HG03342 (cell line): Measurements from ENCODE around the gene NFXL1.
"Not testable (repeated sequence)": the region's sequence is repeated elsewhere in the genome, so short reads cannot be mapped to it uniquely, and the experiment has no call there.

Experiments
- ATAC-seq: cut with Tn5 transposase; IDR thresholded peaks from one replicate; pipeline ENCODE4 v1.9.1; 2021; ENCODE audit warnings: mild to moderate bottlenecking, moderate library complexity; ENCODE audit not compliant: unreplicated experiment

The NFXL1 gene

GRCh38 chr4:47914220-47914925, at the start of gene NFXL1:
Gene NFXL1 (minus strand): TSS chr4:47914583. CDS start chr4:47914203, 380 bp downstream.
- ATAC-seq, result peak; percentile 97

- no peak for ATAC-seq
These were observed 40.3 kb upstream of the NFXL1 start for GRCh38 chr4:47954677-47955076.

- no peak for ATAC-seq
These were observed 39.9 kb upstream of the NFXL1 start for GRCh38 chr4:47954245-47954644.

GRCh38 chr4:47945930-47946726, 31.7 kb upstream of the NFXL1 start:
- no peak for ATAC-seq

GRCh38 chr4:47942081-47942819, 27.9 kb upstream of the NFXL1 start:
- no peak for ATAC-seq

GRCh38 chr4:47939456-47939855, 25.1 kb upstream of the NFXL1 start:
- ATAC-seq, result no peak

GRCh38 chr4:47936336-47936735, 22.0 kb upstream of the NFXL1 start:
- no peak for ATAC-seq

- peak; percentile 51 for ATAC-seq
These were observed 19.5 kb upstream of the NFXL1 start for GRCh38 chr4:47933840-47934239.

- no peak for ATAC-seq
These were observed 16.8 kb upstream of the NFXL1 start for GRCh38 chr4:47930971-47931804.

GRCh38 chr4:47929682-47930201, 15.4 kb upstream of the NFXL1 start:
- no peak for ATAC-seq

GRCh38 chr4:47926667-47927258, 12.4 kb upstream of the NFXL1 start:
- ATAC-seq, result peak; percentile 94

- ATAC-seq, result not testable (repeated sequence)
These were observed 8.9 kb upstream of the NFXL1 start for GRCh38 chr4:47923261-47923608.

GRCh38 chr4:47922436-47923260, 8.3 kb upstream of the NFXL1 start:
- ATAC-seq, result not testable (repeated sequence)

GRCh38 chr4:47917163-47917562, 2.8 kb upstream of the NFXL1 start:
- not testable (repeated sequence) for ATAC-seq

GRCh38 chr4:47915378-47915777, 995 bp upstream of the NFXL1 start:
- ATAC-seq, result no peak

- peak; percentile 25 for ATAC-seq
These were observed 499 bp upstream of the NFXL1 start for GRCh38 chr4:47914926-47915237.

GRCh38 chr4:47913861-47914219, 543 bp downstream of the NFXL1 start:
- peak; percentile 16 for ATAC-seq

- ATAC-seq, result no peak
These were observed 1.1 kb downstream of the NFXL1 start for GRCh38 chr4:47913330-47913729.

GRCh38 chr4:47907089-47907646, 7.2 kb downstream of the NFXL1 start:
- no peak for ATAC-seq
